Measurements from ENCODE around the gene PARD3.
"Not testable (repeated sequence)": the region's sequence is repeated elsewhere in the genome, so short reads cannot be mapped to it uniquely, and the experiment has no call there.

PARD3 gene

DNA sequence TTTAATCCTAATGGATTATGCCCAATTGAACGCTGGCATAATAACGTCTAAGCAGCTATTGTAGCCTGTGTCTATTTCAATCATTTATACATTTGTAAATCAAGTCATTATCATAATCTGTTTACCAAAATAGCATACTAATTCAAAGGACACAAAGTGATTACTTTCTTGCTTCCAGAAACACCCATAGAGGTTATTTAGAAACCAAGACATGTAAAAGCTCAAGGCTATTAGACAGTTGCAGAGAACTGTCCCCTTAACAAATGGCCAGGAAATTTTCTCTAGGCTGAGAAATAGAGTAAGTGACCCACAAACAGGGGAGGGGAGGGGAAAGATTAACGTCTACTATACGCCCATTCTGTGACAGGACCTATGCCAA, 455.7 kb downstream of the PARD3 start:
- no peak for DNase-seq

DNA sequence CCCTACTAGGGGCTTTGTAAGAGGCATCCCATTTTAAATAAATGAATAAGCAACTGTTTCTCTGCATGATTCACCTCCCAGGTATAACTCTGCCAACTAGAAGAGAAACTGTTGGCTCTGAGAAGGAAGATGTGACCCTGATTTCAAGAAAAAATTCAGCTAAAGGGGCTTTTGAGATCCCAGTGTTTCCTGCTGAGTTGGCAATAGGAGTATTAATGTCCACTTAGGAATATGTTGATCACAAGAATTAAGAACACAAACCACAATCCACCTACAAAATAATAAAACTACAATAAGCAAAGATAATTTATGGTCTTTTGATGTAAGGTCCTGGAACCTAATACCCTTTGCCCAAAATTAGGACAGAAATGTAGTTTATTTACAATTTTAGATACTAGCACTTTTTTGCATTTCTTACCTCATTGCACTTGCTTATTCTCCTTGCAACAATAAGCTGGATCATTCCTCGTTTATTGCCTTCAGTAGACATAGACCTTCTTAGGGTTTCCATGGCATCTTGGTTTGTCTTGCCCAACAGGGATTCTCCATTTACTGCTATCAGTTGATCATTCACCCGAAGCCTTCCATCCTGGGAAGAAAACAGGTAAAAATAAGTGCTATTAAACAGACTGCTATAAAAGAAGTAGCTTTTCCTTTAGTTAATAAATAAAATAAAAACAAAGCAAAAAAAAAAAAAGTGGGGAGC, 456.2 kb downstream of the PARD3 start:
- no peak for DNase-seq

DNA sequence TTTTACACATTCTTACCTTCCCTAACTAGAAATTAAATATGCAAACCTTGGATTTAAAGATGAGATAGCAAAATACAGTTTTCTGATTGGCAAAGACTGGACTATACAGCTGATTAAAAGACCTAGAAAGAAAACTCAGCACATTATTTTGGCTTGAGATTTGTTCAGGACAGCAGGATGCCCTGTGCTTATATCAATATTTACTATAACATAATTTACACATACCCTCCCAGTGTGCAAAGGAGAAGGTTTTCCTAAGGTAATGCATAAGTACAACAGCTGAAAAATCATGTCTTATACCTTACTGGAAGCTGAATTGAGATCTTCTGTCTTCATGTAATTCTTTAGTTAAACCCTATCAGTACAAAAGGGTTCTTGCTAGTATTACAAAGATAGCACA, 458.6 kb downstream of the PARD3 start:
- no peak for DNase-seq

DNA sequence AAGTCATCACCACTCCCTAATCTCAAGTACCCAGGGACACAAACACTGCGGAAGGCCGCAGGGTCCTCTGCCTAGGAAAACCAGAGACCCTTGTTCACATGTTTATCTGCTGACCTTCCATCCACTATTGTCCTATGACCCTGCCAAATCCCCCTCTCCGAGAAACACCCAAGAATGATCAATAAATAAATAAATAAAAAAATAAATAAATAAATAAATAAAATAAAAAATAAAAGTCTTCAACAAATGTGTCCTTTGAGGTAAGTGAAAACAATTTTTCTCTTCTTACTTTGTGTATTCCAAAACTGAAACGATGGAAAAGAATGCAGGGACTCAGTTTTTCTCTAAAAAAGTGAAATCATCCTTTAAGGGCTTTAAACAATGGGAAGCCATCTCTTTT, 461.6 kb downstream of the PARD3 start:
- not testable (repeated sequence) for DNase-seq

DNA sequence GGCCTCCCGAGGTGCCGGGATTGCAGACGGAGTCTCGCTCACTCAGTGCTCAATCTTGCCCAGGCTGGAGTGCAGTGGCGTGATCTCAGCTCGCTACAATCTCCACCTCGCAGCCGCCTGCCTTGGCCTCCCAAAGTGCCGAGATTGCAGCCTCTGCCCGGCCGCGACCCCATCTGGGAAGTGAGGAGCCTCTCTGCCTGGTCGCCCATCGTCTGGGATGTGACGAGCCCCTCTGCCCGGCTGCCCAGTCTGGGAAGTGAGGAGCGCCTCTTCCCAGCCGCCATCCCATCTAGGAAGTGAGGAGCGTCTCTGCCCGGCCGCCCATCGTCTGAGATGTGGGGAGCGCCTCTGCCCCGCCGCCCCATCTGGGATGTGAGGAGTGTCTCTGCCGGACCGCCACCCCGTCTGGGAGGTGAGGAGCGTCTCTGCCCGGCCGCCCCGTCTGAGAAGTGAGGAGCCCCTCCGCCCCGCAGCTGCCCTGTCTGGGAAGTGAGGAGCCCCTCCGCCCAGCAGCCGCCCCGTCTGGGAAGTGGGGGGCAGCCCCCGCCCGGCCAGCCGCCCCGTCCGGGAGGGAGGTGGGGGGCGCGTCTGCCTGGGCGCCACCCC, 462.4 kb downstream of the PARD3 start:
- DNase-seq = not testable (repeated sequence)

DNA sequence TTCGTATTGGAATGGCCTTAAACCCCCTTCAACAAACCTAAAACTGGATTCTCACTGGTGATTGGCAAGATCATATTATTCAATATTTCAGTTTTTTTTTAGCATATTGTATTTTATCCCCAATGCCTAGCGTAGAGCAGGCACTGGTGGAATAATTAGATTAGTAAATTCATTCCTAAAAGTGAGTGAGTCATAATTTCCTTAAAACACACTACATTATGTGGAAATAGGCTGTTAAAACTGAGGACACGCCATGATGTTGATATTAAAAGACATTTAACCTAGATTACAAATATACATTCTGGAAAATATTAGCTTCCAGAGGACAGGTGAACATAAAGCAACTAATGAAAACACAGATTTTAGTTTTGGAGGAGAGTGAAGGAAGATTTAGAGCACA, 463.9 kb downstream of the PARD3 start:
- no peak for DNase-seq

DNA sequence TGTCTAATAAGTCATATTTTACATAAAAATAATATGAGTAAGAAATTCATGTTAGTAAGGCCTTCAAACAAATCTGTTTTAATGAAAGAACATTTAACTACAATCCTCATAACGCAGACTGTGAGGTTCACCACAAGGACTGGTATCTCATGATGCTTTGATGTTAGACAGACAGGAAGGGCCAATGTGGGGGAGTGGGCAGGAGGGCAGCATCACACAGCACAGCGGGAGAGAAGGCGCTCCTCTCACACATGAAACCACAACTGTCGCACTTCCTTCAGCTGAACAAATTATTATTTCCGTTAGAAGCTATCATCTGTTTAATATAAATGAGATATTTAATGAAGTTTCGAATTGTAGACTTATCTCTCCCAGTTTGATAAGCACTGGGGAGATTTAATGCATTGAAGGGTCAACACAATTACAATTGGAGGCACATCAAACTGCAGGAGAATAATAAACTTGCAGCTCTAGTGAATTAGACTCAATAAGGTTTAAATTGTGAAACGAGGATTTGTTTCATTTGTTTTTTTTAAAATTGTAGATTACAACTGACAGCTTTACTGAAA, 466.1 kb downstream of the PARD3 start:
- DNase-seq = no peak

DNA sequence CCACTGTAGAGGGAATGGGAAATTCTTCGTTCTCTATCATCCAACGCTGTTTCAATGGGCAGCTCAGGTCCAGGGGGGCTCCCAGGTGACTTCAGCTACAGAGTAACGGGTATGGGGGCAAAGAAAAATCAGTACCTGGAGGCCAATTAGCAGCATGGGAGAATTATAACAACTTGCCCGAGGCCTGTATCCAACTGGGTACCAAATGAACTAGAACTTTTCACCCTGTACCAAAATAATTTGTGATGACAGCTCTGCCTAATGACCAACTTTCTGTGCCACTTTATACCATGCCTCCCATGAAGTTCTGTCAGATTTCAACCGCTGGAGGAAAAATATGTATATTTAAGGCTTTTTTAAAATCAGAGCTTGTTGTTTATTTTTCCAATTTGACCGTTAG, 467.1 kb downstream of the PARD3 start:
- no peak for DNase-seq

DNA sequence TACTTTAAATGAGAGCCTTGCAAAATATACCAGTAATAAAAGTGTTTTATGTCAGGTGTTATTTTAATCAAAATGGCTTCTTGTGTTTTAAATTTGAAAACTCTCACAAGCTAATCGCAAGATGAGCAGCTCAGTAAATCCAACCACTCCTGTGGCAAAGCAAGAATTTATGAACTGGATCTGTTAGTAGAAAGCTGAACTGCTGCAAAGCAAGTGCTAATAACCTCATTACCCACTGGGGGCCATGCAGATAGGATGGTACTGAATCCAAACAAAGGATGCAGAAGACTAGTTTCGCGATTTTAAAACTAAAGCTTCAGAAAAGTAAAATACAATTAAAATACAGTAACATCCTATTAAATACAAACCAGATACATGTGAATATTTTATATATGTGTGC, 468.0 kb downstream of the PARD3 start:
- DNase-seq = no peak

DNA sequence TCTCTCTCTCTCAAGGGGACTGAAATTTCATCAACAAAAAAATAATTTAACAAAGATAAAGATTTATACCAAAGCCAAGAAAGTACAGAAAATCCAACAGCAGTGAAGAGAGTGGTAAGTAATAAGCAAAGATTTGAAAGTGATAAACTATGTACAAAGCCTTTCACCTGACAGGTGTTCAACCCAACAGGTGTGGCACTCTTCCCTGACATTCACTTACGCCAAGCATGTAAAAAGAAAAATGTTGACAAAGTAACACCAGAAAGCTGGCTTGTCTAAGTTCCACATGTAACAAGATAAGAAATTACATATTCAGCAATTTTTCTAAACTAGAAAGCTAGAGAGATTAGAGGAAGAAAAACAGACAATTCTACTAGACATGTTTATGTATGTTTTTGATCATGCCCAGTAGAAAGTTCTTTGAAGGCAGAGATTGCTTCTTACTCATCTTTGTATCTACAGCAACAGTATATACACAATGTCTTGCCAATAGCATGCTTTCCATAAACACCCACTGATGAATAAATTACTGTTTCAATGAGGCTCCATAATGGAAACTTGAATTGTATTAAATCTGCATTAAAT, 468.5 kb downstream of the PARD3 start:
- no peak for DNase-seq

DNA sequence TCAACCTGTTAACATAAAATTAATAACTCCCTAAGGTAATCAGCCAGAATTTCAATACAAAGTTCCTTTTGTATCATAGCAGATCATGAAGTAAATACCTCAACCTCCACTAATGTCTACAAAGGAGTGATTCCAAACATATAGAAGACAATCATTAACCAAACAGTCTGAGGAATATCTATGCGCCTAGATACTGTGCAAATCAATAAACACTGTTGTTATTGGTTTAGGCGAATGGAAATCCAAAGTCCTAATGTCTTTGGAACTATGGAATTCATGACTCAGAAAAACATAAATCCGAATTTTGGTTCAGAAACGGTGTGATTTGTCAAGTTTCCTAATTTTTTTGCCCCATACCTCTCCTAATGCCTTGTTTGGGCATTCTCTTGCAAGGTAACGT, 469.7 kb downstream of the PARD3 start:
- no peak for DNase-seq

DNA sequence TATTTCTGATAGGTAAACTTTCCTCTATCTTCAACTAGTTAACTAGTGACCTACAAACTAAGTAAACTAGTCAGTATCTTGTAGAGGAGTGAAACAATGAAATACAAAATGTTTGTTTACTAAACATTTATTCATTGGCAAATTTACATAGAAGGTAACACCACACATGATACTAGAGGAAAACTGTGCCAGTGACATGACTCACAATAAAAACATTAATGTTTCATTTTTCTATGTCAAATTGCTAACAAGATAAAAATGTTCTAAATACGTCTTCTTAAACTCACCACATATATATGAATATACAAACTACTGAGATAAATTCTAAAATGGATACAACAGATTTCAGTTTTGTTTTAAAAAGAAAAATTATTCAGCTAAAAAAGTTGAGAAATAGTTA, 471.3 kb downstream of the PARD3 start:
- no peak for DNase-seq

DNA sequence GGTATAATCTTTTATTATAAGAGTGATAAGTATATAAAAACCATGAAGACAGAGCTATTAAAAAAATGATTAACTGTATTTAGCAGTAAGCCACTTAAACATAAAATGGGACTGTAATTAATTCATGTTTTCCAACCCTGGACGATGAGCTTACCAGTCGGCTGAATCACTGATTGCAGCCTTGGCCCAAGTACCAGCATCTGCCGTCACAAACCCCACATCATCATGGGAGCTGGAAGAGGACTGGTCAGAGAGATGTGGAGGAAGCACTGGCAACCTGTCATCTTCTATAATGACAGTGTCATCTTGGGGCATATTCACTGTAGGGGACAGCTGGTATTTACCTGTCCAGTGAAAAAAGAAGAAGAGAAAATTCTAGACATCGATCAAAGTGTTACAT, 473.6 kb downstream of the PARD3 start:
- DNase-seq = no peak

DNA sequence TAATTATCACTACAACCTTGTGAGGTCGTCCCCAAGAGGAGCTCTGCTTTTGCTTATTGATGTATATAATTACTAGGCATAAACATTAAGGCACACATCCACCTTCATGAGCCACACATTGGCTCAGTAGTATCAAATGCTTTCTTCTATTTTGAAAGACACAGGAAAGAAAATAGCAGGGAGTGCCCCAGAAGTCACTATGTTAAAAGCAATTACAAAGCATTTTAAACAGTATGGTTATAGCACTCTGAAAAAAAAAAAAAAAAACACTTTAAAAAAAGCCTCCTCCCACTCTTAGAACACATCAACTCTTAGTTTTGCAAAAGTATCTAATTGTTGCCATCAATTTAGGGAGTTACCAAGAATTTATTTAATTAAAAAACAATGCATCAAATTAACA, 474.2 kb downstream of the PARD3 start:
- no peak for DNase-seq

DNA sequence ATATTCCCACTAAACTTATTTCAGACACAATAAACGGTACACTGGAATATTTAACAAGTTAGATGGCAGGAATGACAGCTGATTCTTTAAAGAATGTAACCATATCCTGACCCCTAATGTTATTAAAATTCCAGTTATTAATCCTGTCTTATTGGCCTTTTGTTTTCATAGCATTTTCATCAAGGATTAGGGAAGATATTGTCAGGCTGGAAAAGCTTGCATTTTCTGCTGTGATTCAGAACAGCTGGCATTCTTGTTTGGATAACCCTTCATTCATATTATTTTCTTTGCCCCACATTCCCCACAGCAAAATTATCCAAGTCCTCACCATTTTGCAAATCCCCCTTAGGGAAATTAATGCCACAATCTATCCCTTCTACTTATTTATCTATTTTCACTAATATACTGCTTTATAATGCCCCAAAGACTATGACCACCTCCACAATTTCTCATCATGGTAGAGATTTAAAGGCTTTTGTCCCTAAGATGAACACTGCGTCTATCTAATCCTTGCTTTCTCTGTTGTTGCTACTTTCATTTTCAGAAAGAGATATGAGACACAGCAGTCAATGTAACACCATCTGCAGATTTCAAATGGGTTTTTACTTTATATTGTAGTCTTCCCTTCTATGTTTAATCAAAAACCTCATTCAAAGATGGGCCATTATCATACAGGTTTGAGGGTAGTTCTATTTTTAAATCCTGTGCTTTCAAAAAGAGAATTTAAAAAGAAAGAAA, 475.1 kb downstream of the PARD3 start:
- DNase-seq = no peak

DNA sequence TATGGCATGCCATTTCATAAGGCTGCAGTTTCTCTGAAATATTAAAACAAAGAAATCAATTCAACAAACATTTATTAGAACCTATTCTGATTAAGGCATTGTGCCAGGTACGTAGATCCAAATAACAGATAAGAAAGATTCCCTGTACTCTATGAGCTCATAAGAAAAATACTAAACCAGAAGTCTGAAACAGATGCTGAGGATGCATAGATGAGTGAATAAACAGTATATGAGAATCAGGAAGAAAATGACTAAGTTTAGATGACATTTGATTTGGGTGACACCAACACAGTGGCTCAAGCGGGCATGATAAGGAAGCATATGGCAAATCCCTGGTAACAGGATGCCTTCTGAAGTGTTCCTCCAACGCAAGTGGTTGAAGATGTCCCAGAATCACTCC, 477.2 kb downstream of the PARD3 start:
- no peak for DNase-seq

DNA sequence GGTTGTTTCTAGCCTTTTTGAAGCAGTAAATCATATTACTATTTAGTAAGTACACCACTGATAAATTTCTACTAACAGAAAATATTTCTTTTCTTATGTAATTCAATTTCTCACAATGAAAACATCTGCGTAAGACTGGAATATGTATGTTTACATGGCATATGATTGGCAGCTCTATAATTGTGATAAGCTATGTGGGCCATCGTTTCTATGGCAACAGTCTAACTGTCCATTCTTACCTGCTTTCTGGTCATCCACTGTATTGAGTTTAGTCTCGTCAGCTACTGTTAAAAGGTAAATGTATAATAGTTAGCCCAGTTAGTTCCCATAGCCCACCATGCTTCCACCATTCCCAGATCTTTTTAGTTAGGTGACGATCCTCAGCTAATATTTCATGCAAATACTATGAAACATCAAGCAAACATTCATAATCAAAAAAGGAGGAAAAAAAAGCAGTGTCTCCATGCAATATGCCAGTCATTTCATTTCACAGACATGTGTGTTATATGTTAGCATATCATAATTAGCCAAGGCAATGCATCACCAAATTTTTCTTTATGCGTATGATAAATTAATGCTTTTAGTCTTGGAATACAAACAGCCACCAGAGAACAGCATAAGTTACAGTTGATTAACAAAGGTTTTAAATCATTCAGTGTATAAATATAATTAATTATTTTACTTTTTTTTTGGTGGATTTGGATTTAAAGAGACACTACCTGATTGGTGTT, 479.0 kb downstream of the PARD3 start:
- no peak for DNase-seq

DNA sequence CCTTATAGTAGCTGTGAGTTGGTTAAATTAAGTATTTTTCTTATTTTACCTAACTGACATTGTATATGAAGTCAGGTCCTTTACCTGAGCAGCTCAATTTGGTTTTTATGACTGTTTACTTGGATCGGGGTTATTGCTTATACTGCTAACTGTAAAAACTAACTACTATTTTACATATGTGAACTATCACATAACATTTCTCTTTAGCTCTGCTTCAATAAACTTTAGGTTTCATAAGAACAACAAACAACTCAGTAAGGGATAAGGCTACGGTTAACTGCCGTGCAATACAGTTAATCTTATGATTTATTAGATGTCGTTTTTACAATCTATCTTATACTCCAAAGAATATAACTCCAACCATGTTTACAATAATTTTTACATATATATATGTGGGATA, 480.2 kb downstream of the PARD3 start:
- DNase-seq = no peak

DNA sequence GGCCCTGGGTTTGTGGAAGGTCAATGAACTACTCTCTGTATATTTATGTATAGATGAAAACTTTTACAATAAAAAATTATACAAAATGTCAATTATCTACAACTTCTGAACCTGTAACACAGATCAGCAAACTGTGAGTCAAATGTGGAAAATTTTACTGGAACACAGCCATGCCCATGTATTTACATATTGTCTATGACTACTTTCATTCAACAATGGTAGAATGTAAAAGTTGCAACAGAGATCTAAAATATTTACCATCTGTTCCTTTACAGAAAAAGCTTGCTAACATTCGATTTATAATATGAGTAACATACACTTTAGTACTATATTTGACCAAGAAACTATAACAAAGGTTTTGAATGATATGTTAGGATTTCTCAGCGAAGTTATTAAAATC, 481.6 kb downstream of the PARD3 start:
- DNase-seq = no peak

DNA sequence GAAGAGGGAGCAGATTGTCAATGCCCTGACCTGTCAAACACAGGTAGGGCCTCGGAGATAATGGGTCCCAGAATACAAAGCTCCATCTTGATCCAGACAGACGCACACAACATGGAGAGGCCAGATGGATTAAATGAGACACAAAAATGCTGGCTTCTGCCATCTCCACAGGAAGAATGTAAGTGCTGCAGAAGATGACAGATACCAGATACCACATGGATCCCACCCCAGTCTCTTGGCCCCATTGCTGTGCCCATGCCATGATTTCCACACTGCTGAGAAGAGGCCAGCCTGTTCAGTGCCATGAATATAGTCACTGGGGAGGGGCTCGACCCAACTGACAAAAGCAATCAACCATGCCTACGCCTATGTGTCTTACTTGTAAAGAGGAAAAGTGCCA, 487.9 kb downstream of the PARD3 start:
- no peak for DNase-seq

DNA sequence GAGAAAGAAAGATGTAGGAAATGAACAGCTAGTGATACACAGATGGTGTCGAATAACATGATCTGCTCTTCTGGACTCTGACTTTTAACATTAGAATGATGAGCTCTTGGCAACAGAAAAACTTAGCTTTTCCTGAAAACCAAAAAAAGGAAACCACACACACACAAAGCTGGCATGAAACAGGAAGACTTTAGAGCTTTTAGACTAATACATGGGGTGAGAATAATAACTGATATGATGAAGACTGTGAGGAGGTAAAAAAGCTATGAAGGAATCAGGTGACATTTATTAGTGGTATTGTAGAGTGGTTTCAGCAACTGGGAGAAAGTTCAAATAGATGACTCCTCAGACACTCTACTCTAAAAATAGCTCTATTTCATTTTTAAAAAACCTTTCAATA, 491.9 kb downstream of the PARD3 start:
- DNase-seq = no peak

DNA sequence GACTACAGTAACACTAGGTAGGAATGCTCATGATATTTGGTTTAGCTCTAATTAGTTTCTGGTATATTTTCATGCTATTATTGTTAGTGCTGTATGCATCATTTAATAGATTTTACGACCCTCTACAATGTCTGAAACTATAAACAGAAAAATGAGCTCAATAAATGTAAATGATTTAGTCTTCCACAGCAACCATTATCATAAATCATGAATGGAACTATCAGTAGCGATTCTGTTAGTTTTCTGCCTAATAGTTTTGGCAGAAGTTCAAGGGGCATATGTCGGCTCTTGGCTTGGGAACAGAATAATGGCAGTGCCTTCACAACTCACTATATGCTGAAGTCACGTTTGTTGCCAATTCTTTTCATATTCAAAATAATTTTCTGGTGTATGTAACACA, 494.8 kb downstream of the PARD3 start:
- DNase-seq = no peak

Measured in stimulated activated CD4-positive, alpha-beta T cell treated with anti-CD3 and anti-CD28 coated beads, Interleukin-2, amount 100 ng/mL, for 48 hours (primary cell).